Spleen (tissue), 11 donors: ENCODE results near the gene LRRC56. TPM values are rescaled to one million over a fixed set of nuclear protein-coding genes. Genes with fewer than 3 reads are reported as not detected.

ENCODE experiments used
- DNase-seq: peaks from one replicate; pipeline ENCODE4 v3.0.0-alpha.2; 2020
- H3K27ac ChIP-seq, 8 donors: fragments of 200-600 bp; sonication (generic) in 7 of 8; 1 replicate in 4 of 8; 2 replicates in 4 of 8; pipeline versions ENCODE4 v1.5.0 to v1.8.0; 2016 to 2021; ENCODE audit warnings: inconsistent platforms in 4 of 8, mild to moderate bottlenecking in 4 of 8, moderate library complexity in 1 of 8
- H3K27me3 ChIP-seq, 7 donors: fragments of 200-600 bp; sonication (generic) in 6 of 7; replicated peaks in 1 of 7; 1 replicate in 4 of 7; 2 replicates in 3 of 7; pipeline versions ENCODE4 v1.5.0 to v1.8.0; 2016 to 2021; ENCODE audit warnings: inconsistent platforms in 3 of 7, mild to moderate bottlenecking in 1 of 7
- H3K36me3 ChIP-seq, 6 donors: fragments of 200-600 bp; sonication (generic) in 5 of 6; 1 replicate in 4 of 6; 2 replicates in 2 of 6; pipeline versions ENCODE4 v1.5.0 to v1.8.0; 2016 to 2021; ENCODE audit warnings: inconsistent platforms in 2 of 6
- H3K4me1 ChIP-seq, 6 donors: fragments of 200-600 bp; sonication (generic) in 5 of 6; 1 replicate in 3 of 6; 2 replicates in 3 of 6; pipeline versions ENCODE4 v1.5.0 to v1.8.0; 2016 to 2021; ENCODE audit warnings: inconsistent platforms in 3 of 6
- H3K4me3 ChIP-seq, 8 donors: fragments of 200-600 bp; sonication (generic) in 7 of 8; 1 replicate in 4 of 8; 2 replicates in 4 of 8; pipeline versions ENCODE4 v1.5.0 to v1.8.0; 2016 to 2021; ENCODE audit warnings: inconsistent platforms in 4 of 8, mild to moderate bottlenecking in 4 of 8, moderate library complexity in 2 of 8
- H3K9me3 ChIP-seq, 8 donors: fragments of 200-600 bp; sonication (generic) in 7 of 8; 1 replicate in 4 of 8; 2 replicates in 4 of 8; pipeline versions ENCODE4 v1.5.0 to v1.8.0; 2016 to 2021; ENCODE audit warnings: inconsistent platforms in 4 of 8
- CTCF ChIP-seq, 11 experiments: fragments of 200-600 bp in 7 of 11; fragments of 450-650 bp in 4 of 11; sonication (generic) in 4 of 11; IDR thresholded peaks in 8 of 11; conservative IDR thresholded peaks in 3 of 11; 1 replicate in 7 of 11; 2 replicates in 4 of 11; pipeline versions ENCODE4 v1.4.0 to v1.8.0; 2016 to 2021; ENCODE audit warnings: antibody characterized with exemption in 11 of 11, inconsistent platforms in 4 of 11, mild to moderate bottlenecking in 1 of 11
- POLR2A ChIP-seq, 3 donors: fragments of 450-650 bp; IDR thresholded peaks; one replicate each; pipeline ENCODE4 v1.5.1; 2017; ENCODE audit warnings: antibody characterized with exemption in 3 of 3, mild to moderate bottlenecking in 1 of 3
- POLR2AphosphoS5 ChIP-seq, 3 donors: sonication (generic); formaldehyde crosslinking; IDR thresholded peaks; one replicate each; pipeline ENCODE4 v1.5.1; 2017; ENCODE audit warnings: antibody characterized with exemption in 3 of 3
- WGBS, 5 donors: extraction: QIAGEN DNeasy Blood & Tissue Kit in 3 of 5; methylation state at CpG; one replicate each; pipeline versions ENCODE4 v1.1.5 to v1.1.7; 2013 to 2018; 5-methylcytosine and 5-hydroxymethylcytosine counted together
- intact Hi-C: fragments of 100-400 bp; cut with DNase I; formaldehyde crosslinking; loops from one replicate; pipeline ENCODE4 v1.15.0; 2023; ENCODE audit warnings: low total_unique reads
- polyA plus RNA-seq, 3 donors: library from polyadenylated mRNA; stranded (reverse); fragments of 200-250 nt; gene quantifications; one replicate each; pipeline ENCODE4 v1.2.1, GENCODE V29; 2013
- total RNA-seq, 7 donors: library from RNA; depleted of rRNA in 3 of 7; stranded (reverse); fragments of >200 nt in 3 of 7; fragmentation: NEBNext Ultra II Directional in 4 of 7; extraction: Animal tissue kit (Norgen Biotek cat#: 25700) in 4 of 7; gene quantifications; one replicate each; pipeline versions ENCODE4 v1.1.0 to v1.2.1, GENCODE V29; 2016 to 2021
- donor health status: healthy with polysubstance abuse.
- donor health status: DM: no; HTN: no; CAD: no; lungs with moderate emphysema.
- donor health status: DM: no; HTN: no; CAD: no.
- donor health status: Bipolar disorder and iron deficiency.
- donor health status: healthy.
- donor health status: DM: no; HTN: no; CAD: no.
- donor health status: DM: yes; HTN: yes; CAD: no.

Gene LRRC56
- total and polyA plus RNA-seq, 10 donors, result 1.0 to 4.6 (median 2.3) TPM

GRCh38 chr11:534396-535209, 2.7 kb upstream of the LRRC56 start:
- H3K4me1 ChIP-seq, result peaks cover 29 to 64% (median 54%) of the 10 kb centered on the region in 6 donors
- TF ChIP-seq CTCF (IDR thresholded peaks at IDR 0.05 in 8 of 11, conservative IDR thresholded peaks at IDR 0.05 in 3 of 11), result no peak
- no peak for TF ChIP-seq POLR2A (IDR thresholded peaks at IDR 0.05)
- peak in 2 of 3 donors; percentile 30 to 57 for TF ChIP-seq POLR2AphosphoS5 (IDR thresholded peaks at IDR 0.05)
- peaks cover 0 to 38% (median 26%) of the 10 kb centered on the region in 6 donors for H3K36me3 ChIP-seq
- H3K4me3 ChIP-seq, result peak overlapping the region; percentile 66 to 96 (median 76)
- H3K27me3 ChIP-seq, result peaks cover 0 to 24% (median 0%) of the 10 kb centered on the region in 7 donors
- H3K9me3 ChIP-seq, result no peaks in the 10 kb centered on the region
- intact Hi-C loops, result no loop called here
- peak overlapping the region in 7 of 8 donors; percentile 3 to 95 (median 58) for H3K27ac ChIP-seq
- WGBS, 5 donors, result 5 to 12% (median 9%) methylated on average over 39 to 66 of the region's 66 CpGs
- DNase-seq, result peak; percentile 89

GRCh38 chr11:535210-535518, 2.2 kb upstream of the LRRC56 start:
- Histone ChIP-seq H3K27ac (peak overlapping the region in 4 of 8 donors; percentile 54 to 95 (median 92)), H3K36me3 (peaks cover 0 to 33% (median 26%) of the 10 kb centered on the region in 6 donors), H3K9me3 (no peaks in the 10 kb centered on the region), H3K4me1 (peaks cover 29 to 64% (median 54%) of the 10 kb centered on the region in 6 donors), H3K4me3 (peak overlapping the region; percentile 66 to 96 (median 76)), H3K27me3 (peaks cover 0 to 24% (median 0%) of the 10 kb centered on the region in 7 donors)
- intact Hi-C loops, result no loop called here
- no peak for TF ChIP-seq CTCF (IDR thresholded peaks at IDR 0.05 in 8 of 11, conservative IDR thresholded peaks at IDR 0.05 in 3 of 11)
- TF ChIP-seq POLR2AphosphoS5 (IDR thresholded peaks at IDR 0.05), result no peak
- TF ChIP-seq POLR2A (IDR thresholded peaks at IDR 0.05), result no peak
- no peak for DNase-seq
- WGBS, 5 donors, result 0 to 20% (median 3%) methylated on average over 1 to 54 of the region's 56 CpGs

GRCh38 chr11:535519-536454, 1.5 kb upstream of the LRRC56 start, which contains the start of gene HRAS:
Gene HRAS, minus strand, starts transcription at chr11:535576.
- no peaks in the 10 kb centered on the region for H3K9me3 ChIP-seq
- DNase-seq, result peak; percentile 98
- H3K4me3 ChIP-seq, result peak within 1 kb of the TSS; percentile 66 to 96 (median 77)
- peaks cover 0 to 31% (median 26%) of the 10 kb centered on the region in 6 donors for H3K36me3 ChIP-seq
- intact Hi-C loops, result no loop called here
- H3K27me3 ChIP-seq, result peaks cover 0 to 24% (median 0%) of the 10 kb centered on the region in 7 donors
- TF ChIP-seq POLR2A (IDR thresholded peaks at IDR 0.05) (peak in 1 of 3 donors; percentile 23), POLR2AphosphoS5 (IDR thresholded peaks at IDR 0.05) (peak; percentile 83 to 91 (median 90)), CTCF (IDR thresholded peaks at IDR 0.05 in 8 of 11, conservative IDR thresholded peaks at IDR 0.05 in 3 of 11) (peak in 3 of 11 experiments; percentile 21 to 33 (median 30))
- peak within 1 kb of the TSS; percentile 69 to 95 (median 88) for H3K27ac ChIP-seq
- H3K4me1 ChIP-seq, result peaks cover 29 to 64% (median 54%) of the 10 kb centered on the region in 6 donors
- WGBS, 5 donors, result 1 to 2% (median 1%) methylated on average over 58 to 97 of the region's 97 CpGs
